Measurements from ENCODE around the gene SNX9.

The SNX9 gene

GRCh38 chr6:157800420-157801237, 22.4 kb upstream of the SNX9 start:
- no peak for DNase-seq (ENCODE audit: low spot score)

GRCh38 chr6:157804448-157805327, 18.4 kb upstream of the SNX9 start:
- no peak for DNase-seq (ENCODE audit: low spot score)

DNA sequence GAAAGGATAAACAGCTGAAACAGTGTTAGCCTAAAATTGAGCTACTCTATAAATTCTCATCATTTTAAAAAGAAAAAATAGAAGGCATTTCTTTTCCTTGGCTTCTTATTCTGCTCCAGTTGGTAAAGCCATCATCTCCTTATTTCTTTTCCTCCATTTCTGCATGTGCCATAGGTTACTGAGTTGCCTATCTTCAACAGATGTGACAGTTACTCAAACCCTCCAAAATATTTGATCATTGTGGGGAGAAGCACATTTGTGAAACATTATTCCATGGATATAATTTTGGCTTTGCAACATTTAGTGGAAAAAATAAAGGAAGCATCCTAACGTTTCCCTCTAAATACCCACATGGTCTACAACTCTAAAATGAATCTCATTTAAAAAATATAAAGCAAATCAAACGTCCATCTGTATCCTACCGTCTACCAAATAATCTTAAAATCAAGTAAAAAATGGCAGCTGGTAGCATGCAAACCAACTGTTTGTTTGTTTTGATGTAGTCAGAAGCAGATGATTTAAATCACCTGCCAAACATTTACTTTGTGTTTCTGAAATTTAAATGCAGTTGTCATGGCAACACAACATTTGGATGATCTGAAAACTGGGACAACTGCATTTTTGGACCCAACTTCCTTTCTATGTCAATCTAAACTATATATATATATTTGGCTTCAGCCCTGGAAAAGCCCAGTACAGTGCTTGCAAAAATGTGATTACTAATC, 16.8 kb upstream of the SNX9 start:
- DNase-seq (ENCODE audit: low spot score): no peak

DNA sequence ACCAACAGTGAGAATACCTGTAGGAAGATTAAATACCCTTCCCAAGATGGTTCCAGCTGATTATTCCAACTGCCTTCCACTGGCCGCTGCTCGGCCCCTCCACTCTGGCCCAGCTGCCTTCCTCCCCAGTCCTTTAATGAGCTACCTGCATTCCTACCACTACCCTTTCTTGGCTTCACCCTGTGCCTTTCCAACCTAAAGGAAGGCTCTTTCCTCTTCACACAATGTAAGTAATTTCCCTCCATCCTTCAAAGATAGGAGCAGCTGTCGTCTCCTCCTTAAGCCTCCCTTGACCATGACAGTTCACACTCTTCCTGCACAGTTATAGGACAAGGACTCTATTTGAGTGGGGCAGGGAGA, 16.2 kb upstream of the SNX9 start:
- DNase-seq (ENCODE audit: low spot score): no peak

- no peak for DNase-seq (ENCODE audit: low spot score)
These were observed 14.6 kb upstream of the SNX9 start for GRCh38 chr6:157808405-157808950.

GRCh38 chr6:157809613-157810012, 13.4 kb upstream of the SNX9 start:
- no peak for DNase-seq (ENCODE audit: low spot score)

DNA sequence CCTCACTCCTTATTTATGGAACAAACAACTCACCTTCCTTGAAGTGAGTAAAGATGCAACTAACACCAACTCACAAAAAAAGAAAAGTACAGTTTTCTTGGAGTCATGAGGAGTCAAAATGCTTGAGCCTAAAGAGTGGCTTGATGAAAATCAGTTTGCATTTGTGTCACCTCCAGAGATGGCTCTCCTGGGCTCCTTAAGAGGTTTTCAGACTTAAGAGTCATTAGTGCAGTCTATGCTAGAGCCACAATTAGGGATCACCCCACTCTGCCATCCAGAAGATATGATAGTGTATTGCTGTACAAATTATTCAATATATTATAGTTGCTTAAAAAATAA, 11.9 kb upstream of the SNX9 start:
- DNase-seq (ENCODE audit: low spot score): no peak

- DNase-seq (ENCODE audit: low spot score): no peak
These were observed 11.4 kb upstream of the SNX9 start for GRCh38 chr6:157811476-157812173.

DNA sequence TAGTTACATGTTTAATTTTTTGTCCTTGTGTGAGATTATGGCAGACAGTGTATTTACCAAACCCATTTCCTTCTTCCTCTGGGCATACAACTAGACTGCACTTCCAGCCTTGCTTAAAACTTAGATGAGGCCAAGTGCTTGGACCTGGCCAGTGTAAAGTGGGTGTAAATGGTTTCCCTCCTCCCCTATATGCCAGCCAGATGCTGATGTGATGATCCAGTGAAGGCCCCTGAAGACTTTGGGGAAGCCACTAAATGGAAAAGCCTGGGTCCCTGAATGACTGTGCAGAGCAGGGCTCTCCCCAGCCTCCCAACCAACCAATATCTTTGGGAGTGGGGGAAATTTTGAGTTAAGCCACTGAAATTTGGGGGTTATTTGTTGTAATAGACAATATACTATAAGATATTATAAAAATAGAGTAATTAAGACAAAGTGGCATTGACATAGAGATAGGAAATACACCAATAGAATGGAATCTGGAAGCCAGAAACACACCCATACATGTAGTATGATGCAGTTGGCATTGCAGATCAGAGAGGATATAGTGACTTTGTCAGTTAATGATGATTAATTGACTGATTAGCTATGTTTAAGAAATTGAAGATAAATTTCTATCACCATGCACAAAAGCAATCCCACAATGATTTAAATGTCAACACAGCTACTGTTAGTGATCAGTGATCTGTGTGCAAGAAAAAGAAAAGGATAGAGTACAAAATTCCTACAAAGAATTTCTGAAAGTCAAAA, 10.4 kb upstream of the SNX9 start:
- DNase-seq (ENCODE audit: low spot score): no peak

GRCh38 chr6:157813191-157813590, 9.9 kb upstream of the SNX9 start:
- DNase-seq (ENCODE audit: low spot score): no peak

- no peak for DNase-seq (ENCODE audit: low spot score)
These were observed 9.1 kb upstream of the SNX9 start for GRCh38 chr6:157813750-157814455.

DNA sequence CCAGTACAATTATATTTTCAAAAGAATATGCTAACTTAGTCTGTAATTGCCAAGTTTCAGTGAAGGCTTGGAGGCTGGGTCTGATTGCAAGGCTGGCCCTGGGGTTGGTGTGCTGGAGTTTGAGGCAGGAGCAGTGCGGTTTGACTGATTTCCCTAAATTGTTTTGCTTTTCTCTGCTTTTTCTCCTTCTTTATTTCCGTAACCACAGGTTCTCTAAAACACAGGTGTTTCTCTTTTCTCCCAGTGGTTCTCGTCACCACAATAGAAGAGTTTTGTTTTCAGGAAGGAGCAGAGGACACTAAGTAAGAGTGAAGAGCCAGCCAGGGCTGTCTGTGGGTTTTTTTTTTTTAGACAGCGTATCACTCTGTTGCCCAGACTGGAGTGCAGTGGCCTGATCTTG, 8.2 kb upstream of the SNX9 start:
- DNase-seq (ENCODE audit: low spot score): no peak

DNA sequence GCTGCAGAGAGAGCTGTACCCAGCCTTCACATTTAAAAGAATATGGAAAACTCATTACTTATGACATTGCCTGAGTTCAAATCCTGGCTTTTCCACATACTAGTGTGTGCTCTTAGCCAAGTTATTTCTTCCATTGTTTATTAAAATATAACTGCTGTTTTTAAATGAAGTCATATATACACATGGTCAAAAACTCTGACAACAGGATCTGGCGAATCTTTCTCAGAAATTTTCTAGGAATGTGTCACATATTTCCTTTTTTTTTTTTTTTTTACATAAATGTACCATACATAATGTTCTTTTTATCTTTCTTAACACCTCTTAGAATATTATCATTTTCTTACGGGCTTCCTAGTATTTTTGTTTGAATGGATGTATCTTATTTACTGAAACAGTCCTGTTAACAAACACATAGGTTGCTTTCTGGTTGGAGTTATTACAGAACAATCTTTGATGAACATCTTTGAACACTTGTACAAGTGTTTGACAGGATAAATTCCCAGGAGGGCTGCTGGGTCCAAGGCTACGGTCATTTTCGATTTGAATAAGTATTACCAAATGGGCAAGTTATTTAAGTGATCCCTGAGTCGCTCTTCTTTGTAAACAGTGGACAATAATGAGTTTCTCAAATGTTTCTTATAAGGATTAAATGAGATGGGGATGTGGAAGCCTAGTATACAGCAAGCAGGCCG, 1.6 kb upstream of the SNX9 start:
- no peak for DNase-seq (ENCODE audit: low spot score)

- DNase-seq (ENCODE audit: low spot score): no peak
These were observed 623 bp upstream of the SNX9 start for GRCh38 chr6:157822245-157823000.

GRCh38 chr6:157823528-157824370, 703 bp downstream of the SNX9 start:
- DNase-seq (ENCODE audit: low spot score): peak; percentile 25

DNA sequence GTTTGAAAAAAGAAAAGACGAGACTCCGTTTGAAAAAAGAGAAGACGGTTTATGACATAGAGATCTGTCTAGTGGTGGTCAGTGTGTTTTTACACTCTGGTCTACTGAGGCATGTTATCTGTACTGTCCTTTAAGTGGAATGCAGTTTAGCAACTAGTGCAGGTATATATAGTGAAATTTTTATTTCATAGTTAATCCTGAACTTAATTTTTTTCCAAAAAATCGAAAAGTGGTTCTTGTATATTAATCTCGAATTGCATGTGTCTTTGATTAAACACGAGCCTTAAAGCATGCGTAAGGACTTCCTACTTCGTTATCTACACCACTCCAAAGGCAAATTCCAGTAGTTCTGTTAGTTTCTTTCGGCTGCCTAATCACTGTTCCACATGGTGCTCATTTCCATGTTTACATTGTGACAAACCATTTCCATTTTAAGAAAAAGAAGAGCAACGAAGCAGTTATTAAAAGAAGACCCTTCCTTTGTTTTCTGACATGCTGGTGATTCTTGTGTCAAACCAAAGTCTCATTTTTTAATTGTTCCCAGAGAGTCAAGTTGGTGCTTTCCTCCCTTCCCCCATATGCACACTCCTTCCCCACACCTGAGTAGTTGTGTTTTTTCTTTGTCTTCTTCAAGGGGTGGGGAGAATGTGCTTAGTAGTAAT, 2.3 kb downstream of the SNX9 start:
- DNase-seq (ENCODE audit: low spot score): no peak

GRCh38 chr6:157830354-157831017, 7.4 kb downstream of the SNX9 start:
- no peak for DNase-seq (ENCODE audit: low spot score)
